Measurements from ENCODE around the gene GATA2. TPM values are rescaled to one million over a fixed set of nuclear protein-coding genes. Genes with fewer than 3 reads are reported as not detected.

Gene GATA2
- total RNA-seq, 1 donor from 2014 or later = 0.10 TPM

- peaks cover 14% of the 10 kb centered on the region for H3K4me1 Mint-ChIP-seq (ENCODE audit: low read depth)
- H3K4me3 Mint-ChIP-seq (ENCODE audit: unreplicated experiment) = no peak overlapping the region
- peak; percentile 38 for DNase-seq (ENCODE audit: low spot score)
- TF ChIP-seq, protein P1, sequence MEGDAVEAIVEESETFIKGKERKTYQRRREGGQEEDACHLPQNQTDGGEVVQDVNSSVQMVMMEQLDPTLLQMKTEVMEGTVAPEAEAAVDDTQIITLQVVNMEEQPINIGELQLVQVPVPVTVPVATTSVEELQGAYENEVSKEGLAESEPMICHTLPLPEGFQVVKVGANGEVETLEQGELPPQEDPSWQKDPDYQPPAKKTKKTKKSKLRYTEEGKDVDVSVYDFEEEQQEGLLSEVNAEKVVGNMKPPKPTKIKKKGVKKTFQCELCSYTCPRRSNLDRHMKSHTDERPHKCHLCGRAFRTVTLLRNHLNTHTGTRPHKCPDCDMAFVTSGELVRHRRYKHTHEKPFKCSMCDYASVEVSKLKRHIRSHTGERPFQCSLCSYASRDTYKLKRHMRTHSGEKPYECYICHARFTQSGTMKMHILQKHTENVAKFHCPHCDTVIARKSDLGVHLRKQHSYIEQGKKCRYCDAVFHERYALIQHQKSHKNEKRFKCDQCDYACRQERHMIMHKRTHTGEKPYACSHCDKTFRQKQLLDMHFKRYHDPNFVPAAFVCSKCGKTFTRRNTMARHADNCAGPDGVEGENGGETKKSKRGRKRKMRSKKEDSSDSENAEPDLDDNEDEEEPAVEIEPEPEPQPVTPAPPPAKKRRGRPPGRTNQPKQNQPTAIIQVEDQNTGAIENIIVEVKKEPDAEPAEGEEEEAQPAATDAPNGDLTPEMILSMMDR (IDR thresholded peaks at IDR 0.05) = no peak
- H3K9me3 Mint-ChIP-seq (ENCODE audit: low read depth) = no peaks in the 10 kb centered on the region
- H3K27me3 Mint-ChIP-seq (ENCODE audit: low read depth) = peaks cover 35% of the 10 kb centered on the region
- no peak overlapping the region for H3K27ac Mint-ChIP-seq (ENCODE audit: unreplicated experiment)
- no peaks in the 10 kb centered on the region for H3K36me3 Mint-ChIP-seq (ENCODE audit: low read depth)
Observed at GRCh38 chr3:128479558-128480086, 13.4 kb downstream of the GATA2 start.

GRCh38 chr3:128478576-128479506 is 14.2 kb downstream of the GATA2 start:
- Mint-ChIP-seq H3K27me3 (ENCODE audit: low read depth) (peaks cover 38% of the 10 kb centered on the region), H3K27ac (ENCODE audit: unreplicated experiment) (no peak overlapping the region), H3K36me3 (ENCODE audit: low read depth) (no peaks in the 10 kb centered on the region), H3K4me3 (ENCODE audit: unreplicated experiment) (no peak overlapping the region), H3K9me3 (ENCODE audit: low read depth) (no peaks in the 10 kb centered on the region), H3K4me1 (ENCODE audit: low read depth) (peaks cover 14% of the 10 kb centered on the region)
- DNase-seq (ENCODE audit: low spot score) = peak; percentile 36
- TF ChIP-seq, protein P1 (IDR thresholded peaks at IDR 0.05) = no peak

- H3K36me3 Mint-ChIP-seq (ENCODE audit: low read depth) = no peaks in the 10 kb centered on the region
- H3K27me3 Mint-ChIP-seq (ENCODE audit: low read depth) = peaks cover 35% of the 10 kb centered on the region
- H3K4me1 Mint-ChIP-seq (ENCODE audit: low read depth) = no peaks in the 10 kb centered on the region
- DNase-seq (ENCODE audit: low spot score) = no peak
- no peak overlapping the region for H3K4me3 Mint-ChIP-seq (ENCODE audit: unreplicated experiment)
- H3K27ac Mint-ChIP-seq (ENCODE audit: unreplicated experiment) = no peak overlapping the region
- TF ChIP-seq, protein P1 (IDR thresholded peaks at IDR 0.05) = no peak
- H3K9me3 Mint-ChIP-seq (ENCODE audit: low read depth) = no peaks in the 10 kb centered on the region
Observed at GRCh38 chr3:128476659-128477058, 16.3 kb downstream of the GATA2 start.

DNA sequence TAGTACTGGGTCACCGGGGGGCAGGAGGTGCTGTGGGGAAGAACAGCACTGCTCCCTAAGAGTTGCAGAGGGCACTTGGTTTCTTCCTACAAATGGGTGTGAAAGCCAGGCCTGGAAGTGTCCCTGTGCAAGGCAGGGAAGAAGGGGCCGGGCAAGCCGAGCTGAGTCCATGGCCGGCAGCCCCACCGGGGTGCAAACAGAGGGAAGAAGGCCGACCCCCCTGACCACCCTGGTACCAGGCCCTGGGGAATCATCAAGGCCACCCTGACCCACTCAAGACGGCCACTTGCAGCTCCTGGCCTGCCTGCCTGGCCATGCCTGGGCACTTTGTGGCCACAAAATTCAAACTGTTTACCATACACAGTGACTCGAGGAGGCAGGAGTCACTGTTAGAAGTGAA is 17.6 kb downstream of the GATA2 start:
- no peak overlapping the region for H3K27ac Mint-ChIP-seq (ENCODE audit: unreplicated experiment)
- no peak for DNase-seq (ENCODE audit: low spot score)
- H3K4me1 Mint-ChIP-seq (ENCODE audit: low read depth) = no peaks in the 10 kb centered on the region
- H3K9me3 Mint-ChIP-seq (ENCODE audit: low read depth) = peaks cover 3% of the 10 kb centered on the region
- peaks cover 45% of the 10 kb centered on the region for H3K27me3 Mint-ChIP-seq (ENCODE audit: low read depth)
- H3K4me3 Mint-ChIP-seq (ENCODE audit: unreplicated experiment) = no peak overlapping the region
- H3K36me3 Mint-ChIP-seq (ENCODE audit: low read depth) = peaks cover 3% of the 10 kb centered on the region
- TF ChIP-seq, protein P1 (IDR thresholded peaks at IDR 0.05) = no peak

GRCh38 chr3:128473737-128474136 is 19.3 kb downstream of the GATA2 start:
- Mint-ChIP-seq H3K4me1 (ENCODE audit: low read depth) (no peaks in the 10 kb centered on the region), H3K27me3 (ENCODE audit: low read depth) (peaks cover 45% of the 10 kb centered on the region), H3K36me3 (ENCODE audit: low read depth) (peaks cover 3% of the 10 kb centered on the region), H3K9me3 (ENCODE audit: low read depth) (peaks cover 3% of the 10 kb centered on the region), H3K4me3 (ENCODE audit: unreplicated experiment) (no peak overlapping the region), H3K27ac (ENCODE audit: unreplicated experiment) (no peak overlapping the region)
- TF ChIP-seq, protein P1 (IDR thresholded peaks at IDR 0.05) = no peak
- no peak for DNase-seq (ENCODE audit: low spot score)

Measured in chondrocyte (in vitro differentiated cells).